Kidney (tissue), 14 donors: Measurements from ENCODE around the gene ZKSCAN3. TPM values are rescaled to one million over a fixed set of nuclear protein-coding genes. Genes with fewer than 3 reads are reported as not detected.
"Not testable (repeated sequence)": the region's sequence is repeated elsewhere in the genome, so short reads cannot be mapped to it uniquely, and the experiment has no call there.

Experiments
- DNase-seq, 5 donors: peaks; one replicate each; pipeline ENCODE4 v3.0.0-alpha.2; 2013 to 2020
- FAIRE-seq: peaks from 2 replicates; lab custom pipeline; 2012; peaks lifted over from hg19 to GRCh38; lab: Jason Lieb, UNC
- H3K27ac ChIP-seq, 2 donors: one replicate each; pipeline ENCODE4 v1.7.0; 2013; ENCODE audit warnings: low read depth in 2 of 2, low read length in 2 of 2, inconsistent platforms in 1 of 2
- H3K27me3 ChIP-seq: one replicate; pipeline ENCODE4 v1.7.1; 2013; ENCODE audit warnings: low read length, inconsistent platforms; ENCODE audit not compliant: control insufficient read depth, insufficient read depth
- H3K36me3 ChIP-seq, 3 donors: one replicate each; pipeline versions ENCODE4 v1.7.0 to v1.7.1; 2013; ENCODE audit warnings: low read length in 3 of 3, control low read depth in 1 of 3, inconsistent platforms in 1 of 3; ENCODE audit not compliant: insufficient read depth in 3 of 3, control insufficient read depth in 2 of 3
- H3K4me1 ChIP-seq, 3 donors: one replicate each; pipeline versions ENCODE4 v1.7.0 to v1.7.1; 2013; ENCODE audit warnings: low read length in 3 of 3, inconsistent platforms in 1 of 3, low read depth in 1 of 3; ENCODE audit not compliant: control insufficient read depth in 2 of 3, insufficient read depth in 2 of 3
- H3K4me3 ChIP-seq, 3 donors: one replicate each; pipeline versions ENCODE4 v1.7.0 to v1.8.1; 2013; ENCODE audit warnings: low read length in 3 of 3, control low read depth in 1 of 3, inconsistent platforms in 1 of 3
- H3K9ac ChIP-seq, 3 donors: one replicate each; pipeline versions ENCODE4 v1.7.0 to v1.7.1; 2013; ENCODE audit warnings: low read length in 3 of 3, control low read depth in 1 of 3, inconsistent platforms in 1 of 3
- H3K9me3 ChIP-seq, 3 donors: one replicate each; pipeline versions ENCODE4 v1.7.0 to v1.7.1; 2013; ENCODE audit warnings: low read length in 3 of 3, control low read depth in 1 of 3, inconsistent platforms in 1 of 3; ENCODE audit not compliant: control insufficient read depth in 2 of 3, insufficient read depth in 1 of 3
- CTCF ChIP-seq: IDR thresholded peaks from 3 replicates; pipeline ENCODE4 v1.5.1; 2012; ENCODE audit warnings: mild to moderate bottlenecking, moderate library complexity, borderline replicate concordance; ENCODE audit not compliant: insufficient read depth; ENCODE audit errors: extremely low read depth
- intact Hi-C: fragments of 100-400 bp; cut with DNase I; formaldehyde crosslinking; loops from one replicate; pipeline ENCODE4 v1.11.1; 2022
- polyA plus RNA-seq: library from polyadenylated mRNA; stranded (reverse); fragments of 350-450 nt; fragmentation: Illumina TruSeq; extraction: RNeasy Lipid Tissue Mini Kit (QIAGEN cat#74804); gene quantifications from one replicate; pipeline ENCODE4 v1.2.3, GENCODE V29; 2014; ENCODE audit warnings: low read depth, low replicate concordance; ENCODE audit not compliant: insufficient read depth
- total RNA-seq: library from RNA; stranded (reverse); fragmentation: NEBNext Ultra II Directional; extraction: Animal tissue kit (Norgen Biotek cat#: 25700); gene quantifications from one replicate; pipeline ENCODE4 v1.2.1, GENCODE V29; 2021
- donor health status: control.
- donor health status: control.
- donor health status: control.
- donor health status: control.
- donor health status: control.
- donor health status: DM: yes; HTN: yes; CAD: no.
- donor health status: Normal renal cell carcinoma (clear cell type).

ZKSCAN3 gene
- total and polyA plus RNA-seq, 2 donors from 2014 or later: 3.5 to 8.3 TPM

- TF ChIP-seq CTCF: no peak
- peak in 1 of 5 donors; percentile 17 for DNase-seq
- no peak overlapping the region for H3K27ac ChIP-seq
- no peaks in the 10 kb centered on the region for H3K36me3 ChIP-seq
- intact Hi-C loops: no loop called here
- no peak overlapping the region for H3K9ac ChIP-seq
- H3K4me1 ChIP-seq: no peaks in the 10 kb centered on the region
- H3K4me3 ChIP-seq: peak overlapping the region in 1 of 3 donors; percentile 19
- H3K9me3 ChIP-seq: no peaks in the 10 kb centered on the region
- no peak for FAIRE-seq
- no peaks in the 10 kb centered on the region for H3K27me3 ChIP-seq
Observed at GRCh38 chr6:28311139-28311823, 38.5 kb upstream of the ZKSCAN3 start.

GRCh38 chr6:28312939-28313338 is 36.8 kb upstream of the ZKSCAN3 start:
- FAIRE-seq: no peak

GRCh38 chr6:28315628-28316027 is 34.1 kb upstream of the ZKSCAN3 start:
- no peaks in the 10 kb centered on the region for H3K36me3 ChIP-seq
- FAIRE-seq: no peak
- TF ChIP-seq CTCF: no peak
- intact Hi-C loops: no loop called here
- H3K9me3 ChIP-seq: no peaks in the 10 kb centered on the region
- H3K27ac ChIP-seq: no peak overlapping the region
- no peak for DNase-seq
- no peaks in the 10 kb centered on the region for H3K27me3 ChIP-seq
- H3K9ac ChIP-seq: no peak overlapping the region
- no peak overlapping the region for H3K4me3 ChIP-seq
- H3K4me1 ChIP-seq: no peaks in the 10 kb centered on the region

More at GRCh38 chr6:28312939-28313338, 36.8 kb upstream of the ZKSCAN3 start:
- no peak overlapping the region for H3K27ac ChIP-seq
- H3K36me3 ChIP-seq: no peaks in the 10 kb centered on the region
- H3K4me1 ChIP-seq: no peaks in the 10 kb centered on the region
- no peaks in the 10 kb centered on the region for H3K27me3 ChIP-seq
- intact Hi-C loops: no loop called here
- peak in 1 of 5 donors; percentile 71 for DNase-seq
- TF ChIP-seq CTCF: no peak
- H3K4me3 ChIP-seq: no peak overlapping the region
- no peaks in the 10 kb centered on the region for H3K9me3 ChIP-seq
- no peak overlapping the region for H3K9ac ChIP-seq

- H3K4me1 ChIP-seq, DNase-seq, intact Hi-C loops, H3K27ac ChIP-seq, FAIRE-seq, H3K36me3 ChIP-seq, H3K9ac ChIP-seq, H3K9me3 ChIP-seq, H3K27me3 ChIP-seq, H3K4me3 ChIP-seq: not testable (repeated sequence)
Observed at GRCh38 chr6:28317866-28318265, 31.9 kb upstream of the ZKSCAN3 start.
